ENCODE measurements around the gene MUC5AC.
A peak's percentile ranks its signal among the peaks of the same experiment; 100 is the strongest.

MUC5AC gene

DNA sequence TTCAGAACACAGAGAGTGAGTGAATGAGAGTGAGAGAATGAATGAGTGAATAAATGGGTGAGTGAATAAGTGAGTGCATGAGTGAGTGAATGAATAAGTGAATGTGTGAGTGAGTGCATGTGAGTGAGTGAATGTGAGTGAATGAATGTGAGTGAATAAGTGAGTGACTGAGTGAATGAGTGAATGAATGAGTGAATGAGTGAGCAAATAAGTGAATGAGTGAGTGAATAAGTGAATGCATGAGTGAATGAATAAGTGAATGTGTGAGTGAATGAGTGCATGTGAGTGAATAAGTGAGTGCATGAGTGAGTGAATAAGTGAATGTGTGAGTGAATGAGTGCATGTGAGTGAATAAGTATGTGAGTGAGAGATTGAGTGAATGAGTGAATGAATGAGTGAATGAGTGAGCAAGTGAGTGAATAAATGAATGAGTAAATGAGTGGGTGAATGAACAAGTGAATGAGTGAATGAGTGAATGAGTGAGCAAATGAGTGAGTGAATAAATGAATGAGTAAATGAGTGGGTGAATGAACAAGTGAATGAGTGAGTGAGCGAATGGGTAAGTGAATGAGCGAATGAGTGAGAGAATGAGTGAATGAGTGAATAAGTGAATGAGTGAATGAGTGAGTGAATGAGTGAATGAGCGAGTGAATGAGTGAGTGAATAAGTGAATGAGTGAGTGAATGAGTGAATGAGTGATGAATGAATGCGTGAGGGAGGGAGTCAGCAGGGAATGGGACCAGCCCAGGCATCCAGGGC is 43.8 kb downstream of the MUC5AC start:
- no peak overlapping the region for H3K4me3 ChIP-seq (ENCODE audit: low read depth, low read length)
- TF ChIP-seq, protein P1, sequence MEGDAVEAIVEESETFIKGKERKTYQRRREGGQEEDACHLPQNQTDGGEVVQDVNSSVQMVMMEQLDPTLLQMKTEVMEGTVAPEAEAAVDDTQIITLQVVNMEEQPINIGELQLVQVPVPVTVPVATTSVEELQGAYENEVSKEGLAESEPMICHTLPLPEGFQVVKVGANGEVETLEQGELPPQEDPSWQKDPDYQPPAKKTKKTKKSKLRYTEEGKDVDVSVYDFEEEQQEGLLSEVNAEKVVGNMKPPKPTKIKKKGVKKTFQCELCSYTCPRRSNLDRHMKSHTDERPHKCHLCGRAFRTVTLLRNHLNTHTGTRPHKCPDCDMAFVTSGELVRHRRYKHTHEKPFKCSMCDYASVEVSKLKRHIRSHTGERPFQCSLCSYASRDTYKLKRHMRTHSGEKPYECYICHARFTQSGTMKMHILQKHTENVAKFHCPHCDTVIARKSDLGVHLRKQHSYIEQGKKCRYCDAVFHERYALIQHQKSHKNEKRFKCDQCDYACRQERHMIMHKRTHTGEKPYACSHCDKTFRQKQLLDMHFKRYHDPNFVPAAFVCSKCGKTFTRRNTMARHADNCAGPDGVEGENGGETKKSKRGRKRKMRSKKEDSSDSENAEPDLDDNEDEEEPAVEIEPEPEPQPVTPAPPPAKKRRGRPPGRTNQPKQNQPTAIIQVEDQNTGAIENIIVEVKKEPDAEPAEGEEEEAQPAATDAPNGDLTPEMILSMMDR (IDR thresholded peaks at IDR 0.05; ENCODE audit: insufficient read depth, low read length, missing control alignments): no peak
- ChIA-PET CTCF (interaction anchor here (1.1 to 4.8 kb wide), 8 partner anchors 9 to 373 kb away, joined by 3 to 40 read pairs (median 9); no protein-coding TSS in a partner anchor), POLR2A (no interaction called here)
- no peak for DNase-seq (ENCODE audit: low read depth, low spot score)

DNA sequence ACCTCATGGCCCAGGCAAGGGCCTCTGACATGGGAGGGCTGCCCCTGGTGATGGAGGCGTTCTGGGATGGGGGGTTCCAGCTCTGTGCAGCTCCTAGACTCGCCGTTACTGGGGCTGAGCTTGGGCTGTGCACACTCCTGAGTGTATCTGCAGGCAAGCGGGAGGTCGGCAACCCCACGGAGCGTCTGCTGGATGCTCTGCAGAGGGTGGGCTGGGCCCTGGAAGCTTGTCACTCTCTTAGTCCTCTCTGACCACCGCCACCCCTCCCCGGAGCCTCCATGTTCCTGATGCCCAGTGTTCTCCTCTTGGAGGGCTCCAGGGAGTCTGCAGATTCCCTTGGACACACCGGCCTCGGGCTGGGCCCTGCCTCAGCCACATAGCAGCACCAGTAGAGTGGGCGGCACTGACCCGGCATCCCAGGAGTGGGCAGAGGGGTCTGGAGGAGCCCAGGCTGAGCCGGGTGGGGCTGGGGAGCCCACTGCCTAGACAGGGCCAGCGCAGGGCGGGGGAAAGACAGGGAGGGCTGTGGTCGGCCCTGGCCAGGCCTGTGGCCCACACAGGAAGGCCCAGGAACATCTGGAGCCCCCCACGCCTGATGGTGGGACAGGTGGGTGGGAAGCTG is 44.5 kb downstream of the MUC5AC start:
- CTCF ChIA-PET: interaction anchor here (0.6 to 4.8 kb wide), 12 partner anchors 9 to 375 kb away, joined by 3 to 40 read pairs (median 3); partner anchors contain the start of gene MUC5B
- no peak for DNase-seq (ENCODE audit: low read depth, low spot score)

DNA sequence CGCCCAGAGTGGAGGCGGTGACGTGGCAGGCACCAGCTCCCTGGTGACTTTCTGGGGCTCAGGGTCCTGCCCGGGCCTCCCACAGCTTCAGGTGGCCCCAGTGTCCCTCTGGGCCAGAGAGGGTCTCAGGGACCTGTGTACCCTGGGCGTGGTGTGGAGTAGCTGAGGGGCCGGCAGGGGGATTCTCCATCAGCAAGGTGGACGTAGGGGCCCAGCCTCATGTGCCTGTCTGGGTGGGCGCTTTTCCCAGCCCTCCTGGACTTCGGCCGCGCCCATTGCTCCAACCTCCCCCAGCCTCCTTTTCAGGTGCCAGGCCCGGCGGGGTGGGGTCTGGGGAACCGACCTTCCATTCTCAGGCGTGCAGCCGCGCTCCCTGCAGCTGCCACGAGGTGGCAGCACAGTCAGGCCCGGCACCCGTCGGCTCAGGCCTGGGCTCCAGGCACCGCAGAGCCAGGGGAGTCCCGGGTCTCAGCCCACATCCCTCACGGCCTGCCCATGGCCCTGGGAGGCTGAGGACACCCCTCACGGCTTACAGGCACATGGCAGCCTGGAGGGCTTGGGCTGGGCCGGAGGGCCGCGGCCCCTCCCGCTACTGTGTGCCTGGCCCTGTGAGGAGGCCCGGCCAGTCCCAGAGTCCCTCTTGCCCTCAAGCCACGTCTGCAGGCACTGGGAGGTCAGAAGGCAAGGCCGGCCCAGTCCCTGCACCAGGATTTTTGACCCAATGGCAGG is 45.2 kb downstream of the MUC5AC start:
- DNase-seq (ENCODE audit: low read depth, low spot score): no peak
- TF ChIP-seq, protein P1 (IDR thresholded peaks at IDR 0.05; ENCODE audit: insufficient read depth, low read length, missing control alignments): peak; percentile 91
- no peak overlapping the region for H3K4me3 ChIP-seq (ENCODE audit: low read depth, low read length)
- ChIA-PET CTCF (interaction anchor here (0.6 to 4.8 kb wide), 13 partner anchors 8 to 378 kb away, joined by 3 to 40 read pairs (median 3); partner anchors contain the start of gene MUC5B), POLR2A (no interaction called here)

More for the DNA sequence above, 44.5 kb downstream of the MUC5AC start:
- POLR2A ChIA-PET: no interaction called here
- H3K4me3 ChIP-seq (ENCODE audit: low read depth, low read length): no peak overlapping the region
- TF ChIP-seq, protein P1 (IDR thresholded peaks at IDR 0.05; ENCODE audit: insufficient read depth, low read length, missing control alignments): no peak

DNA sequence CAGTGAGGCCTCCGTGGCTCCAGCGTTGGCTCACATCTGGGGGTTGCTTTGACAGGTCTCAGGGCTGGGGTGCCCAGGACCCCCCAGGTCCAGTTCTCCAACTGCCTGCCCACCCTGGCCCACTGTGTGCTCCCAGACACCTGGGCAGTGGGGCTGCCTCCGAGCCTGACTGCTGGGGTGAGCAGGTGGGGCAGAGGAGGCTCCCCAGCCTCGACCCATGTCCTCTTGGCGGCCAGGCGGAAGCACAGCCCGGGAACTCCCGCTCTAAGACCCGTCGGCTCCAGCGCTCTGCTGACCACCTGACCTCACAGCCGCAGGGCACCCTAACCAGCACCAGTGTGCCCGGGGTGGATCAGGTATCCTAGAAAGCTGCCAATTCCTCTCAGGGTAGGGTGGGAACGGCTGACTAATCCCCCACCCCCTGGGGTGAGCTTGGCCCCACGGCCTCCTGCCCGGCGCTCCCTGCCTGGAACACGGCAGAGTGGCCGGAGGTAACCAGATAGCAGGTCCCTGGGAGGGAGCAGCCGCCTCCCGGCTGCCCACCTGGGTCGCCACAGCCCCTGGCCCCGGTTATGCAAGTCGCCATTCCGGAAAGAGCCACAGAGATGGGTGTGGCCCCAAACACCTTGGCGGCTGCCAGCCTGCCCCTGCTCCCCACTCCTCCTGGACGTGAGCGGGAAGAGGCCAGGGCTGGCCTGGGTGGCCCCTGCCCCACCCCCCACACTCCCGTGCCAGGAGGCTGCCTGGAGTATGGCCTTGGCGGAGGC is 45.9 kb downstream of the MUC5AC start:
- POLR2A ChIA-PET: no interaction called here
- CTCF ChIA-PET: interaction anchor here (0.8 to 4.8 kb wide), 8 partner anchors 10 to 377 kb away, joined by 3 to 40 read pairs (median 4); no protein-coding TSS in a partner anchor
- no peak for DNase-seq (ENCODE audit: low read depth, low spot score)
- TF ChIP-seq, protein P1 (IDR thresholded peaks at IDR 0.05; ENCODE audit: insufficient read depth, low read length, missing control alignments): no peak
- H3K4me3 ChIP-seq (ENCODE audit: low read depth, low read length): no peak overlapping the region

DNA sequence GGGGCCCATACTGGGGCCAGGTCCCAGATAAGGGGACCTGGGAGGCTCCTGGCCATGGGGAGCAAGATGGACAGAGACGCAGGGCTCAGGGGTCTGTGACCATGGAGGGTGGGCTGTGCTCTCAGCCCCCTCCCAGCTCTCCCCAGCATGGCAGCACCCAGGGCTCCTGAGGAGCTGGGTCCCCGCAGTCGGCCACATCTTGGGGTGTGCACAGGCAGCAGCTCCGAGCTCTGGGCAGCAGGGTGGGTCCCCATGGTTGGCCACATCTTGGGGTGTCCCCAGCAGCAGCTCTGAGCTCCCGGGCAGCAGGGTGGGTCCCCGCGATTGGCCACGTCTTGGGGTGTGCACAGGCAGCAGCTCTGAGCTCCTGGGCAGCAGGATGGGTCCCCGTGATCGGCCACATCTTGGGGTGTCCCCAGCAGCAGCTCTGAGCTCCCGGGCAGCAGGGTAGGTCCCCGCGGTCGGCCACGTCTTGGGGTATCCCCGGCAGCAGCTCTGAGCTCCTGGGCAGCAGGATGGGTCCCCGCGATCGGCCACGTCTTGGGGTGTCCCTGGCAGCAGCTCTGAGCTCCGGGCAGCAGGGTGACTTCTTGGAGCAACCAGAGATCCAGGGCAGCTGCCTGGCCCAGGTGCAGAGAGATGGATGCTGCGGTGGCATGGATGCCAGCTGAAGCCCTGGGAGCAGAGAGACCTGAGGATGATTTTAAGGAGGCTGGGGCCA is 46.8 kb downstream of the MUC5AC start:
- TF ChIP-seq, protein P1 (IDR thresholded peaks at IDR 0.05; ENCODE audit: insufficient read depth, low read length, missing control alignments): no peak
- ChIA-PET CTCF (interaction anchor here (0.7 to 4.8 kb wide), 6 partner anchors 9 to 370 kb away, joined by 3 to 40 read pairs (median 14); no protein-coding TSS in a partner anchor), POLR2A (interaction anchor here (0.7 kb wide), 1 partner anchor 22 kb away, joined by 3 read pairs; no protein-coding TSS in a partner anchor)
- H3K4me3 ChIP-seq (ENCODE audit: low read depth, low read length): no peak overlapping the region
- DNase-seq (ENCODE audit: low read depth, low spot score): no peak

Measured in AG04449 (cell line).